HCT116 (cell line): ENCODE results near the gene WDR27. TPM values are rescaled to one million over a fixed set of nuclear protein-coding genes. Genes with fewer than 3 reads are reported as not detected.
A peak's percentile ranks its signal among the peaks of the same experiment; 100 is the strongest.

ENCODE experiments used
- ATAC-seq: fragments of 200-7000 bp; cut with Tn5 transposase; 2 replicates; pipeline ENCODE4 v1.9.1; 2020; ENCODE audit warnings: mild to moderate bottlenecking, moderate library complexity
- BruUV-seq: library from RNA; stranded (reverse); fragments of 400-500 nt; replicated peaks from 2 replicates; lab custom pipeline; 2021; lab: Mats Ljungman, UMichigan
- CTCF ChIA-PET: fragments of 300-600 bp; sonication (Branson Sonifier 250); formaldehyde crosslinking; loops from one replicate; lab custom pipeline; 2021; ENCODE audit warnings: antibody characterized with exemption; lab: Charles Lee
- POLR2A ChIA-PET: fragments of 300-600, 350-600 bp; sonication (Branson Sonifier 250); formaldehyde crosslinking; loops from one replicate; lab custom pipeline; 2021; ENCODE audit warnings: antibody characterized with exemption; lab: Charles Lee
- RAD21 ChIA-PET, 2 experiments: fragments of 300-600 bp; sonication (Branson Sonifier 250); formaldehyde crosslinking; loops; one replicate each; lab custom pipeline; 2023; ENCODE audit warnings: low total read pairs in 2 of 2; ENCODE audit not compliant: uncharacterized antibody in 2 of 2, unreplicated experiment in 2 of 2, low non-redundant PET in 1 of 2; lab: Charles Lee
- DNase-seq: peaks from one replicate; pipeline ENCODE4 v3.0.0-alpha.2; 2010; ENCODE audit warnings: low read depth, low spot score
- H2AFZ ChIP-seq: fragments of 200-600 bp; shearing (Covaris generic), sonication (generic); 2 replicates; pipeline ENCODE4 v1.6.1; 2017; ENCODE audit warnings: low read depth, mixed run types, mixed read lengths, antibody characterized with exemption, low read length; ENCODE audit not compliant: poor library complexity, severe bottlenecking
- H3K27ac ChIP-seq: 2 replicates; pipeline ENCODE4 v1.5.1; 2012; ENCODE audit warnings: low read depth, low read length
- H3K27me3 ChIP-seq: fragments of 200-600 bp; sonication (generic); 2 replicates; pipeline ENCODE4 v1.6.1; 2016; ENCODE audit warnings: mixed run types, low read length, mixed read lengths; ENCODE audit not compliant: insufficient read depth
- H3K36me3 ChIP-seq, 2 experiments: fragments of 200-500 bp in 1 of 2; fragments of 200-600 bp in 1 of 2; sonication (Bioruptor generic) in 1 of 2; sonication (generic) in 1 of 2; 2 replicates each; pipeline versions ENCODE4 v1.5.1 to v1.6.1; 2014 to 2016; ENCODE audit warnings: low read length in 2 of 2, inconsistent platforms in 1 of 2, mixed read lengths in 1 of 2, mixed run types in 1 of 2; ENCODE audit not compliant: insufficient read depth in 2 of 2, control insufficient read depth in 1 of 2
- H3K4me1 ChIP-seq, 2 experiments: fragments of 200-600 bp in 1 of 2; sonication (generic) in 1 of 2; 2 replicates each; pipeline versions ENCODE4 v1.5.1 to v1.6.1; 2012 to 2017; ENCODE audit warnings: low read length in 2 of 2, inconsistent platforms in 1 of 2, mild to moderate bottlenecking in 1 of 2, mixed read lengths in 1 of 2, mixed run types in 1 of 2, moderate library complexity in 1 of 2; ENCODE audit not compliant: insufficient read depth in 2 of 2, control insufficient read depth in 1 of 2
- H3K4me2 ChIP-seq: fragments of 200-600 bp; sonication (generic); 2 replicates; pipeline ENCODE4 v1.6.1; 2017; ENCODE audit warnings: mixed run types, low read length, mixed read lengths
- H3K4me3 ChIP-seq, 2 experiments: fragments of 200-600 bp in 1 of 2; sonication (generic) in 1 of 2; replicated peaks in 1 of 2; 2 replicates each; pipeline ENCODE4 v1.5.1; 2011 to 2016; ENCODE audit warnings: low read length in 2 of 2, control low read depth in 1 of 2, low read depth in 1 of 2, mild to moderate bottlenecking in 1 of 2, mixed read lengths in 1 of 2, mixed run types in 1 of 2
- H3K79me2 ChIP-seq: fragments of 200-600 bp; sonication (generic); 2 replicates; pipeline ENCODE4 v1.6.1; 2017; ENCODE audit warnings: mild to moderate bottlenecking, mixed run types, low read length, moderate library complexity, mixed read lengths; ENCODE audit not compliant: insufficient read depth
- H3K9ac ChIP-seq: fragments of 200-600 bp; sonication (generic); 2 replicates; pipeline ENCODE4 v1.6.1; 2016; ENCODE audit warnings: low read length, mixed read lengths
- H3K9me2 ChIP-seq: fragments of 200-600 bp; sonication (generic), shearing (Covaris generic); 2 replicates; pipeline ENCODE4 v1.6.1; 2017; ENCODE audit warnings: mixed run types, mild to moderate bottlenecking, moderate library complexity; ENCODE audit not compliant: insufficient read depth
- H3K9me3 ChIP-seq, 2 experiments: fragments of 200-500 bp in 1 of 2; fragments of 200-600 bp in 1 of 2; sonication (Bioruptor generic) in 1 of 2; sonication (generic) in 1 of 2; 2 replicates each; pipeline ENCODE4 v1.6.1; 2014 to 2017; ENCODE audit warnings: low read length in 2 of 2, mixed read lengths in 2 of 2, inconsistent platforms in 1 of 2, low read depth in 1 of 2, mild to moderate bottlenecking in 1 of 2, mixed run types in 1 of 2, moderate library complexity in 1 of 2; ENCODE audit not compliant: control insufficient read depth in 1 of 2, insufficient read depth in 1 of 2
- H4K20me1 ChIP-seq: fragments of 200-600 bp; sonication (generic), shearing (Covaris generic); 2 replicates; pipeline ENCODE4 v1.6.1; 2017; ENCODE audit warnings: mixed run types, mild to moderate bottlenecking, moderate library complexity; ENCODE audit not compliant: insufficient read depth
- FOSL1 ChIP-seq: IDR thresholded peaks from 2 replicates; pipeline ENCODE4 v1.6.1; 2012; ENCODE audit warnings: low read depth
- RAD21 ChIP-seq: IDR thresholded peaks from 2 replicates; pipeline ENCODE4 v1.6.1; 2012; ENCODE audit warnings: low read depth, mild to moderate bottlenecking
- YY1 ChIP-seq: IDR thresholded peaks from 2 replicates; pipeline ENCODE4 v1.6.1; 2011; ENCODE audit warnings: low read length, low read depth, moderate library complexity, mild to moderate bottlenecking; ENCODE audit not compliant: insufficient replicate concordance; ENCODE audit errors: extremely low read depth
- intact Hi-C: fragments of 100-400 bp; cut with micrococcal nuclease; formaldehyde crosslinking; loops from 2 replicates; pipeline ENCODE4 v1.10.0; 2022
- total RNA-seq: library from RNA; stranded (reverse); gene quantifications from one replicate; pipeline ENCODE4 v1.2.1, GENCODE V29; 2021; ENCODE audit not compliant: unreplicated experiment
- TF ChIP-seq, protein P1 (sequence below): IDR thresholded peaks from 2 replicates; pipeline ENCODE4 v1.6.1; 2011; ENCODE audit warnings: mild to moderate bottlenecking, low read length, moderate library complexity; ENCODE audit not compliant: insufficient replicate concordance; ENCODE audit errors: extremely low read depth
- TF ChIP-seq, protein P2 (sequence below), 3 experiments: fragments of 200-600 bp in 1 of 3; sonication (generic) in 1 of 3; IDR thresholded peaks in 2 of 3; conservative IDR thresholded peaks in 1 of 3; 2 replicates each; pipeline ENCODE4 v1.5.1; 2012 to 2017; ENCODE audit warnings: low read depth in 2 of 3, low read length in 2 of 3, antibody characterized with exemption in 1 of 3, borderline replicate concordance in 1 of 3, control low read depth in 1 of 3, mild to moderate bottlenecking in 1 of 3, mixed read lengths in 1 of 3, mixed run types in 1 of 3, moderate library complexity in 1 of 3; ENCODE audit not compliant: insufficient read depth in 1 of 3

Gene WDR27
- total RNA-seq, 1 experiment from 2014 or later: 60.6 TPM

DNA sequence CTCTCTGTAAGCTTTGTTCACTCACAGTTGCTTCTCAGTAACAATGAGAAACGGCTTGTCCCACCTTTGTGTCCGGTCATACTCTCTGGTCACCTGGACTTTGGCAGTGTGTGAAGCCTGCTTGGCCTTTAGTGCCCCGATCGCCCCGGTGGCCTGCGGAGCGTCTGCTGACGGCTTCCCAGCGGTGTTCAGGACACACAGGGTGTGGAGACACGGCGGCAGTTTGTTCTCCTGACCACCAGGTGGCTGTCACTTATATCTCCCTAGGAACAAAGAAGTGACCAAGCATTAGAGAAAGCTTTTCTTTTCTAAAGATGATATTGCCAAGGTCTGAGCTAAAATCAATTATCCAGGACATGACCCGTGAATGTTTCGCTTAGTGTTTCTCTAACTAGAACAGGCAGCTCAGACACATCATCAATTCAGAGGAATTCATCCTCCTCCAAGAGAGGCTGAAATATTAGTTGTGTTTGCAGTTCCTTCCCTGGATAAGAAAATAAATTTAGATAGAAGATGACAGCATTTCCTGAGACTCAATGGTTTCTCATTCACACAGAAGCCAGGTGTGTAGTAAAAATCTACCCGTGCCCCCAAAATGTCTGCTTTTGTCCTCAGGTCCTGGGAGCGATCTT is 280.8 kb downstream of the WDR27 start:
- H2AFZ ChIP-seq: no peak overlapping the region
- no peaks in the 10 kb centered on the region for H3K27me3 ChIP-seq
- peak; percentile 26 for DNase-seq
- no peaks in the 10 kb centered on the region for H3K9me2 ChIP-seq
- TF ChIP-seq, protein P1, sequence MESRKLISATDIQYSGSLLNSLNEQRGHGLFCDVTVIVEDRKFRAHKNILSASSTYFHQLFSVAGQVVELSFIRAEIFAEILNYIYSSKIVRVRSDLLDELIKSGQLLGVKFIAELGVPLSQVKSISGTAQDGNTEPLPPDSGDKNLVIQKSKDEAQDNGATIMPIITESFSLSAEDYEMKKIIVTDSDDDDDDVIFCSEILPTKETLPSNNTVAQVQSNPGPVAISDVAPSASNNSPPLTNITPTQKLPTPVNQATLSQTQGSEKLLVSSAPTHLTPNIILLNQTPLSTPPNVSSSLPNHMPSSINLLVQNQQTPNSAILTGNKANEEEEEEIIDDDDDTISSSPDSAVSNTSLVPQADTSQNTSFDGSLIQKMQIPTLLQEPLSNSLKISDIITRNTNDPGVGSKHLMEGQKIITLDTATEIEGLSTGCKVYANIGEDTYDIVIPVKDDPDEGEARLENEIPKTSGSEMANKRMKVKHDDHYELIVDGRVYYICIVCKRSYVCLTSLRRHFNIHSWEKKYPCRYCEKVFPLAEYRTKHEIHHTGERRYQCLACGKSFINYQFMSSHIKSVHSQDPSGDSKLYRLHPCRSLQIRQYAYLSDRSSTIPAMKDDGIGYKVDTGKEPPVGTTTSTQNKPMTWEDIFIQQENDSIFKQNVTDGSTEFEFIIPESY: no peak
- peak; percentile 57 for TF ChIP-seq RAD21
- TF ChIP-seq FOSL1: no peak
- TF ChIP-seq YY1: no peak
- TF ChIP-seq, protein P2, sequence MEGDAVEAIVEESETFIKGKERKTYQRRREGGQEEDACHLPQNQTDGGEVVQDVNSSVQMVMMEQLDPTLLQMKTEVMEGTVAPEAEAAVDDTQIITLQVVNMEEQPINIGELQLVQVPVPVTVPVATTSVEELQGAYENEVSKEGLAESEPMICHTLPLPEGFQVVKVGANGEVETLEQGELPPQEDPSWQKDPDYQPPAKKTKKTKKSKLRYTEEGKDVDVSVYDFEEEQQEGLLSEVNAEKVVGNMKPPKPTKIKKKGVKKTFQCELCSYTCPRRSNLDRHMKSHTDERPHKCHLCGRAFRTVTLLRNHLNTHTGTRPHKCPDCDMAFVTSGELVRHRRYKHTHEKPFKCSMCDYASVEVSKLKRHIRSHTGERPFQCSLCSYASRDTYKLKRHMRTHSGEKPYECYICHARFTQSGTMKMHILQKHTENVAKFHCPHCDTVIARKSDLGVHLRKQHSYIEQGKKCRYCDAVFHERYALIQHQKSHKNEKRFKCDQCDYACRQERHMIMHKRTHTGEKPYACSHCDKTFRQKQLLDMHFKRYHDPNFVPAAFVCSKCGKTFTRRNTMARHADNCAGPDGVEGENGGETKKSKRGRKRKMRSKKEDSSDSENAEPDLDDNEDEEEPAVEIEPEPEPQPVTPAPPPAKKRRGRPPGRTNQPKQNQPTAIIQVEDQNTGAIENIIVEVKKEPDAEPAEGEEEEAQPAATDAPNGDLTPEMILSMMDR (IDR thresholded peaks at IDR 0.05 in 2 of 3, conservative IDR thresholded peaks at IDR 0.05 in 1 of 3; ENCODE audit: borderline replicate concordance in 1 of 3, insufficient read depth in 1 of 3, low read depth in 2 of 3, low read length in 2 of 3): peak; percentile 50 to 69 (median 64)
- TF ChIP-seq, all 23 proteins: peak for 2
- no peaks in the 10 kb centered on the region for H4K20me1 ChIP-seq
- no TSS peak for BruUV-seq
- ChIA-PET RAD21 (no interaction called here), POLR2A (no interaction called here), CTCF (interaction anchor here (0.6 to 1.2 kb wide), 2 partner anchors 14 to 16 kb away, joined by 3 read pairs; no protein-coding TSS in a partner anchor)
- H3K4me3 ChIP-seq: no peak overlapping the region
- intact Hi-C loops: no loop called here
- H3K27ac ChIP-seq: no peak overlapping the region
- ATAC-seq: peak; percentile 100
- H3K4me2 ChIP-seq: 0 out of 2 replicates have a peak overlapping the region, but pooled peaks have one; percentile 21
- no peaks in the 10 kb centered on the region for H3K36me3 ChIP-seq
- H3K9ac ChIP-seq: no peak overlapping the region
- H3K4me1 ChIP-seq: no peaks in the 10 kb centered on the region
- no peaks in the 10 kb centered on the region; a peak in 2 of 4 replicates for H3K9me3 ChIP-seq
- H3K79me2 ChIP-seq: no peaks in the 10 kb centered on the region
